ENCODE results near the gene CUBN.

Gene CUBN

GRCh38 chr10:16905320-16905719 lies 224.3 kb downstream of the CUBN start:
- DNase-seq, result no peak

GRCh38 chr10:16904639-16905061 lies 225.0 kb downstream of the CUBN start:
- no peak for DNase-seq

- DNase-seq, result no peak
Measured at GRCh38 chr10:16904049-16904448, 225.6 kb downstream of the CUBN start.

- DNase-seq, result no peak
Measured at GRCh38 chr10:16902606-16903005, 227.0 kb downstream of the CUBN start.

- DNase-seq, result no peak
Measured at GRCh38 chr10:16901106-16901505, 228.5 kb downstream of the CUBN start.

- DNase-seq, result no peak
Measured at GRCh38 chr10:16896993-16897392, 232.6 kb downstream of the CUBN start.

GRCh38 chr10:16894821-16895220 lies 234.8 kb downstream of the CUBN start:
- DNase-seq, result no peak

GRCh38 chr10:16893664-16894063 lies 235.9 kb downstream of the CUBN start:
- DNase-seq, result no peak

- DNase-seq, result peak; percentile 43
Measured at GRCh38 chr10:16891375-16892313, 238.0 kb downstream of the CUBN start.

GRCh38 chr10:16890691-16891090 lies 238.9 kb downstream of the CUBN start:
- no peak for DNase-seq

- DNase-seq, result no peak
Measured at GRCh38 chr10:16887565-16887964, 242.0 kb downstream of the CUBN start.

GRCh38 chr10:16886031-16886430 lies 243.6 kb downstream of the CUBN start:
- DNase-seq, result no peak

- no peak for DNase-seq
Measured at GRCh38 chr10:16884497-16884896, 245.1 kb downstream of the CUBN start.

GRCh38 chr10:16883084-16883483 lies 246.5 kb downstream of the CUBN start:
- DNase-seq, result no peak

- no peak for DNase-seq
Measured at GRCh38 chr10:16870331-16870730, 259.3 kb downstream of the CUBN start.

GRCh38 chr10:16867990-16868389 lies 261.6 kb downstream of the CUBN start:
- no peak for DNase-seq

- DNase-seq, result no peak
Measured at GRCh38 chr10:16867556-16867955, 262.1 kb downstream of the CUBN start.

- DNase-seq, result no peak
Measured at GRCh38 chr10:16866541-16867275, 262.9 kb downstream of the CUBN start.

GRCh38 chr10:16865766-16866165 lies 263.8 kb downstream of the CUBN start:
- no peak for DNase-seq

- DNase-seq, result no peak
Measured at GRCh38 chr10:16863766-16864165, 265.8 kb downstream of the CUBN start.

- DNase-seq, result no peak
Measured at GRCh38 chr10:16857419-16857818, 272.2 kb downstream of the CUBN start.

- no peak for DNase-seq
Measured at GRCh38 chr10:16856567-16856966, 273.0 kb downstream of the CUBN start.

- no peak for DNase-seq
Measured at GRCh38 chr10:16856092-16856491, 273.5 kb downstream of the CUBN start.

- DNase-seq, result no peak
Measured at GRCh38 chr10:16854623-16855022, 275.0 kb downstream of the CUBN start.
